ENCODE data around the gene HS6ST1.

HS6ST1 gene

DNA sequence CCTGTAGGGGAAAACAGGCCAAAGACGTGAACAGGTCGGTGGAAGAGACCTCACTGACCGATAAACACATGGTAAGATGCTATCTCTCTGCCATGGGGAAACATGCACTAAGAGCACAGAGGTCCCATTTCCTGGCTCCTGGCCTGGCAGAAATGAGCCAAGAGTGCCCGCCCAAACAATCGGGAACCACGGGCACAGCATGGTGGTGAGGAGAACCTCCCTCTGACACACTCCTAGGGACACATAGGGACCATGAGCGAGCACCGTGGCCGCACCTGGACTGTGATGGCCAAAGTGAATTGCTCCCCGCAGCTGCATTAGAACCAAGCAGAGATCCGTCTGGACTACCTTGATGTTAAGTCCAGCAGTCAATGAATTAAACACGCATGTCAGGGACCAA, 11.1 kb downstream of the HS6ST1 start:
- no peak for DNase-seq (ENCODE audit: low spot score)
- TF ChIP-seq, protein P1, sequence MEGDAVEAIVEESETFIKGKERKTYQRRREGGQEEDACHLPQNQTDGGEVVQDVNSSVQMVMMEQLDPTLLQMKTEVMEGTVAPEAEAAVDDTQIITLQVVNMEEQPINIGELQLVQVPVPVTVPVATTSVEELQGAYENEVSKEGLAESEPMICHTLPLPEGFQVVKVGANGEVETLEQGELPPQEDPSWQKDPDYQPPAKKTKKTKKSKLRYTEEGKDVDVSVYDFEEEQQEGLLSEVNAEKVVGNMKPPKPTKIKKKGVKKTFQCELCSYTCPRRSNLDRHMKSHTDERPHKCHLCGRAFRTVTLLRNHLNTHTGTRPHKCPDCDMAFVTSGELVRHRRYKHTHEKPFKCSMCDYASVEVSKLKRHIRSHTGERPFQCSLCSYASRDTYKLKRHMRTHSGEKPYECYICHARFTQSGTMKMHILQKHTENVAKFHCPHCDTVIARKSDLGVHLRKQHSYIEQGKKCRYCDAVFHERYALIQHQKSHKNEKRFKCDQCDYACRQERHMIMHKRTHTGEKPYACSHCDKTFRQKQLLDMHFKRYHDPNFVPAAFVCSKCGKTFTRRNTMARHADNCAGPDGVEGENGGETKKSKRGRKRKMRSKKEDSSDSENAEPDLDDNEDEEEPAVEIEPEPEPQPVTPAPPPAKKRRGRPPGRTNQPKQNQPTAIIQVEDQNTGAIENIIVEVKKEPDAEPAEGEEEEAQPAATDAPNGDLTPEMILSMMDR (IDR thresholded peaks at IDR 0.05; ENCODE audit: extremely low read depth, missing control alignments), result no peak

- TF ChIP-seq, protein P1 (IDR thresholded peaks at IDR 0.05; ENCODE audit: extremely low read depth, missing control alignments), result no peak
- no peak for DNase-seq (ENCODE audit: low spot score)
Measured at GRCh38 chr2:128306931-128307460, 11.7 kb downstream of the HS6ST1 start.

GRCh38 chr2:128306081-128306930, 12.4 kb downstream of the HS6ST1 start:
- TF ChIP-seq, protein P1 (IDR thresholded peaks at IDR 0.05; ENCODE audit: extremely low read depth, missing control alignments), result no peak
- DNase-seq (ENCODE audit: low spot score), result no peak

DNA sequence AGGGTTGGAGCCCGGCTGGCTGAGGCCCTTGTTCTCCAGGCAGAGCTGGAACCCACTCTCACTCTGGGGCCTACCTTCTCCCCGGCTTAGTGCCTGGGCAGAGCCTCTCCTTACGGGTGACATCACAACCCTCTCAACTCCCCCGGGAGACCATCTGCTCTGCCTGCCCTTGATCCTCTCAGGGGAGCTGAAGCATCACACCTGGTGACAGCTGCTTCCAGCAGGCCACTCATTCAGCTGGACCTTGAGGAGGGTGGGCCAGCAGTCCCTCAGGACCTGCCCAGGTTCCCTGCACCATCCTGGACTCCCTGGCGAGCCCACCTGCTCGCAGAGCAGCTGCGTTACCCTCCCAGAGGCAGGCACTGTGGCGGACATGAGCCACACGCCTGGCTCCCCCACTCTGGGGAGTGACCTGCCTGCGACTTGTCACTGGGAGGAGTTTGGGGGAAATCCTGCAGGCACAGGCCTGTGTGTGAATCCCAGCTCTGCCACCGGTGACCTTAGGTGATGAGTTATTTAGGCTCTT, 13.1 kb downstream of the HS6ST1 start:
- TF ChIP-seq, protein P1 (IDR thresholded peaks at IDR 0.05; ENCODE audit: extremely low read depth, missing control alignments), result no peak
- DNase-seq (ENCODE audit: low spot score), result peak; percentile 64

- DNase-seq (ENCODE audit: low spot score), result no peak
- TF ChIP-seq, protein P1 (IDR thresholded peaks at IDR 0.05; ENCODE audit: extremely low read depth, missing control alignments), result no peak
Measured at GRCh38 chr2:128304715-128305554, 13.7 kb downstream of the HS6ST1 start.

- TF ChIP-seq, protein P1 (IDR thresholded peaks at IDR 0.05; ENCODE audit: extremely low read depth, missing control alignments), result no peak
- no peak for DNase-seq (ENCODE audit: low spot score)
Measured at GRCh38 chr2:128304330-128304714, 14.3 kb downstream of the HS6ST1 start.
